GM18508 (cell line): Measurements from ENCODE around the gene GNRHR.
"Not testable (repeated sequence)": the region's sequence is repeated elsewhere in the genome, so short reads cannot be mapped to it uniquely, and the experiment has no call there.

ENCODE experiments used
- ATAC-seq: cut with Tn5 transposase; IDR thresholded peaks from one replicate; pipeline ENCODE4 v1.9.1; 2021; ENCODE audit warnings: moderate number of reproducible peaks; ENCODE audit not compliant: insufficient read depth, unreplicated experiment

GNRHR gene

DNA sequence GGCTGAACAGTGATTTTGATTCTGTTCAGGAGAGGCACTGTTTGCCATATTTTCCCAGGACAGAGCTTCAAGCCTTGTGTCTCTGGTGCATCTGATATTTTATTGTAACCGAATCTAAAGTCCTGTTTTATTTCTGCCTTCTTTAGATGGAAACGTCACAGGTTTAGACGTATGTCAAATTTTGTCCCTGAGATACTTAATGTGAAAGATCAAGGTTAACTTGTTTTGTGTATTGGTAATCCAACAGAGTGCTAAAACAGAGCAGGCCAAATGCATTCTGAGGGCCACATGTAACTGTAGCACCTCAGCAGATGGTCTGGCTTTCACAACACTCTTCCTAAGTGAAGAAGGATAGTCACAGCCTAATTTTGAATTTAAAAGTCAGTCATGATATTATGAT is at the start of gene GNRHR:
Gene GNRHR, minus strand, starts transcription at position 101 of the 400 bp plus-strand sequence. Its CDS starts 53 bp downstream, at position 48.
- no peak for ATAC-seq

DNA sequence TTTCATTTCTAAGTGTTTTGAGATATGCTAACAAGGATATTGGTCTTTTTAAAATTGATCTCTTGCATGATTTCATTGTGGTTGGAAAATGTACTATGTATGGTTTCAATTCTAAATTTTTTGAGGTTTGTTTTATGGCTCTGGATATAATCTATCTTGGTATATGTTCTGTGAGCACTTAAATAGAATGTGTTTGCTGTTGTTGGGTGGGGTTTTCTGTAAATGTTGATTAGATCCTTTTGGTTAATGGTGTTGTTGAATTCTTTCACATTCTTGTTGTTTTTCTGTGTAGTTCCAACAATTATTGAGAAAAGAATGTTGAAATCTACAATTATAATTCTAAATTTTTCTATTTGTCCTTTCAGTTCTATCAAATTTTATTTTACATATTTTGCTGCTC is 42.6 kb upstream of the GNRHR start:
- ATAC-seq: no peak

DNA sequence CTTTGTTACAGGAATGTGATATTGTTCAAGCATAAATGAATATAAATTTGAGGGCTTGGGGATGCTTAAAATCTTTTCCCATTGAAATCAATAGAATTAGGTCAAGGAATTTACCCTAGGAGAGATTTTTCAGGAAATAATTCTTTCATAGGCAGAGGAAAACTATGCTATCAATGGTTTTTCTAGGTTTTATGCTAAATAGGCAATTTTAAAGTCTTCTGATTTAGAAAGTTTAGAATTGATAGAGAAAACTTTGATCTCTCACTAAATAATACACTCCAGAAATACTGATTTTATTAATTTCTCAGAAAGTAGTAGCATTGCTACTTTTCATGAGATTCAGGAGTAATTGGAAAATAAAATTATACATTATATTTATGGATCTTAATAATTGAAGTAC is 36.5 kb upstream of the GNRHR start:
- ATAC-seq: no peak

DNA sequence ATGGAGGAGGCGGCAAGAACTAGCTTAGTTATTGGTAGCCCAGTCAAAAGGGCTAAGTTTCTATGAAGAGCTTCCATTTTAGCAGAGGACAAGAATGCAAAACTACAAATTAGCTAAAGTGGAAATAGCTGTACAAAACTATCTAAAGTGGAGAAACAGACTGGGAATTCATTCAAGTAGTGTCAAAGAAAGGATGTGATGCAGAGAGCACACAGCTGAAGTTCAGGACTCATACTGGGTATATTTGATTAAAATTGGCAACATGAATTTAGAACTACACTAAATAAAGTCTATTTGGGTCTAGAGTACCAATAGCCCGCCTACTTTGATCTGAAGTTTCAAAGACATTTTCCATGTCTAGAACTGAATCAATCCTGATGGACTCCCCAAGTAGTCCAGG is 33.1 kb upstream of the GNRHR start:
- no peak for ATAC-seq

DNA sequence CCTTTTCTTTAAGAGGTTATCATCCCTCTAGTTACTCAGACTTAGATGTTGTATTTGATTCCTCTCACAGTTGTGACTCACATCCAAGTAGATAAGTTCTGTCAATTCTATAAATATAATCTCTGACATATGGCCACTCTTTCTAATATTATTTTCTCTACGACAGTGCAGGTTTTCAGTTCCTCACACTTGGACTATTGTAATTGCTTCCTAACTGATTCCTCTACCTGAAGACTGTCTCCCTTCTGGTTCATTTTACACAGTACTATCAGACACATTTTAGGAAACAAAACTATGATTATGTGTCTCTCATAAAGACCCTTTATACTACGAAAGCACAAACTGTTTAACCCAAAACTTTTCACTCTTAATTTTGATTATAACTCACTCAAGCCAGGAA is 31.3 kb upstream of the GNRHR start:
- ATAC-seq: no peak

GRCh38 chr4:67779631-67780030 is 25.4 kb upstream of the GNRHR start:
- ATAC-seq: no peak

DNA sequence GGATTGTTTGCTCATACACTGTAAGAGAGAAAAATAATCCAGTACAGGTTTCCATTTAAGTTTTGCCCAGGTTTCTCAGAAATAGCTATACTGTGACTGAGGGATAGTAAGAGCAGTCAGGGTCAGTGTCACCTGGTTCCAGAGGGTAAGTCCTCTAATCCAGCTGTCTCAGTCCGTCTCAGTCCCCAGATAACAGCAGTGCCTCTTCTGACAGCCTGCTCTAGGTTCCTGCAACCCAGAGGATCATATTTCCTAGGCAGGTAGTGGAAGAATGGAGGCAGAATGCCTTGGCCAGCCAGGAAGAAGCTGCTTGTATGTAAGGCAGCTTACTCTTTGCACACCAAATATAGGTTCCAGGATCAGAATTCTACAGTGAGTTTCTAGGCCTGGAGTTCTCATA is 22.6 kb upstream of the GNRHR start:
- no peak for ATAC-seq

GRCh38 chr4:67770422-67770821 is 16.2 kb upstream of the GNRHR start:
- ATAC-seq: no peak

- ATAC-seq: no peak
These were observed 11.7 kb upstream of the GNRHR start for GRCh38 chr4:67765928-67766327.

GRCh38 chr4:67765401-67765800 is 11.2 kb upstream of the GNRHR start:
- no peak for ATAC-seq

DNA sequence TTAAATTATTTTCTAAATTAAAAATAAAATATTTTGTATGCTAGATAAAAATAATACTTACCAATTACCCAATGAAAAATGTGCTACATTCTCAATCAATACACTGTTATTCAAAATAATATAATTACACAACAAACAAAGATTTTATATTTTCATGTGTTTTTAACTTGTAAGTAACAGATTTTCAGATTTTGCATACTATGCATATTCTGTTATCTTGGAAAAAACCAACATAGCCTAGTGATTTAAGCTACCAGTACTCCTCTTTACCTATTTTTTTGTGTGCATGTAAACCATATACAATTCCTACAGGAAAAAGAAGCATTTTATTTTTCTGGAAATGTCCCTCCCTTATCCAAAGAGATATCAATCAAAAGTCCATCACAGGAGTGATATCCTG is 10.0 kb upstream of the GNRHR start:
- no peak for ATAC-seq

GRCh38 chr4:67762086-67762485 is 7.9 kb upstream of the GNRHR start:
- peak; percentile 99 for ATAC-seq

DNA sequence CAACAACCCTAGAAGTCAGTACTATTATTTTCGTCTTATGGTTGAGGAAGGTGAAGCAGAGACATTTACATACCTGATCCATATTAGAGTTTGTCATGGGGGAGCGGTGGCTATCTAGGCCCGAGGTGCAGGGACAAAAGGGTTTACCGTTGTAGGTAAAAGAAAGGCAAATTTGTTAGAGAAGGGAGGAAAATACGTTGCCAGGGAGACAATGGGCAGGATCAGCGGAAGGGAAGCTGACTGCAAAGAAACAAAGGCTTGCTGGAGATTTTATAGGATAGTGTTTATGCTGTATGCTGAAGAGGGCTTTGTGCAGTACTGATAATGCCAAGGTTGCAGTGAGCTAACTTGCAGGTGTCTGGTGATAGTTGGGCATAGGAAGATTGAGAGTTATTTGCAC is 2.8 kb upstream of the GNRHR start:
- not testable (repeated sequence) for ATAC-seq

GRCh38 chr4:67755974-67756373 is 1.8 kb upstream of the GNRHR start:
- no peak for ATAC-seq

DNA sequence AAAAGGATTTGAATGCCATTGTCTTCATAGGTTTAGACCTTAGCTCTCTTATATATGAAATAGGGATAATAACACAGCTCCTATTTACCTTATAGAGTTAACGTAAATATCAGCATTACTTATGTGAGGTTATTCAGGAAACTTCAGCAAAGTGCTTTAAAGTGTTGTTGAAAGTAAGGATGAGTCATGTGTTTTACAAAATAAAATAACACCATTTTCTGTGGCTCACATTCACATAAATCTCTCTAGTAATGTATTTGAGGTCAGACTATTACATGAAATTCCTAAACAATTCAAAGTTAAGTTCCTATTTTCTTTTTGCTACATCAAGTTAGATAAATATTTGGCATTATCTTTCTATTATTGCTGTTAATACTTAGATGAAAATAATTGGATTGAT is 2.9 kb downstream of the GNRHR start:
- no peak for ATAC-seq

DNA sequence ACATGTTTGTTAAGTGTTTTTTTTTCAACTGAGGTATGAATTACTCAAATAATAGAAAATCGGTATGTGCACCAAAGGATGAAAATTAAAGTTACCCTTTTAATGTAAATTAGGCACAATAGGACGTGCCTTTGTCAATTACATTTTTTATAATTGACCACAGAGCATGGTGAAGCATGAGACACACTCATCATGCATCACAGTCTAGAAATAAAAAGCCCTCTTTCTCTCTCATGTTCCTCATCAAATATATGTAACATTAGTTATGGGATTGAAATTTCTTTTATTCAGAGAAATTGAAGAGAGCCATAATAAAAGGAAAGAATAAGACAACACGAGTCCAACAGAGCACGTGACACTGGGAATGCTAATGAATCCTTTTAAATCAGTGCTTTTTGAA is 3.5 kb downstream of the GNRHR start:
- no peak for ATAC-seq

- no peak for ATAC-seq
These were observed 4.9 kb downstream of the GNRHR start for GRCh38 chr4:67749286-67749685.

- no peak for ATAC-seq
These were observed 7.2 kb downstream of the GNRHR start for GRCh38 chr4:67746797-67747495.

DNA sequence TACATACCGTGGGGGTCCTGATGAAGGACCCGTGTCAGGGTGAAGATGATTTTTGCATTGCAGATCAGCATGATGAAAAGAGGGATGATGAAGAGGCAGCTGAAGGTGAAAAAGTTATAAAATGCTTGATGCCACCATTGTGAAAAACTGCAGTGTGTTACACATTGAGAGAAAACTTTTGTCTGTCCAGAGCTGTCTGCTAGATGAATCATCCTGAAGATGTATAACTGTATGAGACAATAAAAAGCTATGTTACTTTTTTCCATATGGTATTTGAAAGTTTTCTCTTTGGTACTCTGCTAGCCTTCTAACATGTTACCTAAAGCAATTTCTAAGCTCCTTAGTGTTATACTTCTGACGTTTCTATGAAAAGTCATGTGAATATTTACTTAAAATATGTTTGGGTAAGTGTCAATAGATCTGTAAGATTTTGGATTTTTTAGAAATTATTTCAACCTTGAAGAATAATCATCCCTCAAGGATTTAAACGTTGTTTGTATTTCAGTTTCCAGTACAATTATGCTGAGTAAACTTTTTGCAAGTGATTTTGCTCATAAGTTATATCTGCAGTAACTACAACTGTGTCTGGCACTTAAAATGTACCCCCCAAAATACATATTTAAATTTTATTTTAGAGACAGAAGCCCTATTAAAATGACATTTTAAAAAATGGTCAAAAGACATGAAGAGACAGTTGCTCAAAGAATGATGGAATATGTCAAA is 9.5 kb downstream of the GNRHR start:
- ATAC-seq: no peak

DNA sequence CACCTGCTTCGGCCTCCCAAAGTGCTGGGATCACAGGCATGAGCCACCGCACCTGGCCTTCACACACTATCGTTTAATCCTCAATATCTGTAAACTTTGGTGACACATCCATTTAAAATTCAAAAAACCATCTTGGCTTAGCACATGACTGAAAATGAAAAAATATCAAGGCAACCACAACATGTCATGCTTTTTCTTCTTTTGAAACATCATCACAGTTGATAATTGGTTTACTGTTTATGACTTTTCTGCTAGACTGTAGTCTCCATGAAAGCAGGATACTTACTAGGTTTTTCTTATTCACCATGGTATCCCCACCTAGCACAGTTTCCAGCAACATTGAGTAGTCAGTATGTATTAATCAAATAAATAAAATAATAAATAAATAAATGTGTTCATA is 11.0 kb downstream of the GNRHR start:
- no peak for ATAC-seq

DNA sequence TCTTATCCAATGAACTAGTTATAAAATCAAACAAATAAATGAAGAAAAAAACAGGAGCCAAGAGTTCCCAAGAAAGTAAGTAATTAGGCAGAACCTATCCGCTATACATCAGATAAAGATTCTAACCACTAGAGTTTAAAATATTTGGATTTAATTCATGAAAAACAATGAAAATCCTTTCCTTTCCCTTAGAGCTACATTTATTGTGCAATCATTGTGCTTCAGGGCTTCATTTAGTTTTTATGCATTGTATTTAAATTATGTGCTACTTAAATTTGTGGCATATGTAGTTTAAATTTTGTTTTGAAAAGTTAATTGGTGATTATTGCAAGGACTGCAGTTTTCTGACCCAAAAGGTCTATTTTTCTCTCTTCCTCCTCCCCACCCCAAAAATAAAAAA is 17.9 kb downstream of the GNRHR start:
- no peak for ATAC-seq

GRCh38 chr4:67735325-67735724 is 18.9 kb downstream of the GNRHR start:
- no peak for ATAC-seq
